ENCODE results near the gene ANGEL1. TPM values are rescaled to one million over a fixed set of nuclear protein-coding genes. Genes with fewer than 3 reads are reported as not detected.

Gene ANGEL1
- total and polyA plus RNA-seq, 10 donors: 7.4 to 76.8 (median 47.2) TPM

DNA sequence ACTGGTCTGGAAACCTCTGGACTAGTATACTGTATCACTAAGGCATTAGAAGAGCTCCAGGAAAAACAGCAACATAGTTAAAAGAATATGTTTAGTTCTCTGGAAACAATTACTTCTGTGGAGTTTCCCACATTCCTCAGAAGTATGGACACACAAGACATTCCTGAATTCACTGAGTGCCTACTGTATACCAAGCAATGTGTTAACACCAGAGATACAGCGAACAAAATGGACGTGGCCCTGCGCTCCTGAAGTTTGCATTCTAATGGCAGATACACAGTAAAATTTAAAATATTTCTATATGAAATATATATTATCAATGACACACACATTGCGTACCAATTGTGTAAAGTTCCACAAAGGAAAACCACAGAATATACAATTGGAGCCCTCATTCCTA lies 1.1 kb downstream of the ANGEL1 start:
- H3K27me3 ChIP-seq (replicated peaks in 1 of 7): no peaks in the 10 kb centered on the region
- H3K4me1 ChIP-seq: peaks cover 15 to 58% (median 40%) of the 10 kb centered on the region in 6 donors
- peak overlapping the region; percentile 79 to 96 (median 91) for H3K27ac ChIP-seq
- intact Hi-C loops (cut with DNase I; ENCODE audit: low total_unique reads): no loop called here
- H3K4me3 ChIP-seq: peak overlapping the region; percentile 81 to 96 (median 84)
- no peak for DNase-seq
- TF ChIP-seq POLR2A (IDR thresholded peaks at IDR 0.05) (no peak), POLR2AphosphoS5 (IDR thresholded peaks at IDR 0.05) (no peak)
- TF ChIP-seq, protein P1, sequence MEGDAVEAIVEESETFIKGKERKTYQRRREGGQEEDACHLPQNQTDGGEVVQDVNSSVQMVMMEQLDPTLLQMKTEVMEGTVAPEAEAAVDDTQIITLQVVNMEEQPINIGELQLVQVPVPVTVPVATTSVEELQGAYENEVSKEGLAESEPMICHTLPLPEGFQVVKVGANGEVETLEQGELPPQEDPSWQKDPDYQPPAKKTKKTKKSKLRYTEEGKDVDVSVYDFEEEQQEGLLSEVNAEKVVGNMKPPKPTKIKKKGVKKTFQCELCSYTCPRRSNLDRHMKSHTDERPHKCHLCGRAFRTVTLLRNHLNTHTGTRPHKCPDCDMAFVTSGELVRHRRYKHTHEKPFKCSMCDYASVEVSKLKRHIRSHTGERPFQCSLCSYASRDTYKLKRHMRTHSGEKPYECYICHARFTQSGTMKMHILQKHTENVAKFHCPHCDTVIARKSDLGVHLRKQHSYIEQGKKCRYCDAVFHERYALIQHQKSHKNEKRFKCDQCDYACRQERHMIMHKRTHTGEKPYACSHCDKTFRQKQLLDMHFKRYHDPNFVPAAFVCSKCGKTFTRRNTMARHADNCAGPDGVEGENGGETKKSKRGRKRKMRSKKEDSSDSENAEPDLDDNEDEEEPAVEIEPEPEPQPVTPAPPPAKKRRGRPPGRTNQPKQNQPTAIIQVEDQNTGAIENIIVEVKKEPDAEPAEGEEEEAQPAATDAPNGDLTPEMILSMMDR (IDR thresholded peaks at IDR 0.05 in 8 of 11, conservative IDR thresholded peaks at IDR 0.05 in 3 of 11): no peak
- no peaks in the 10 kb centered on the region for H3K9me3 ChIP-seq
- 30 to 56% (median 43%) methylated on average over 4 of the region's 4 CpGs for WGBS, 5 donors
- peaks cover 0 to 31% (median 23%) of the 10 kb centered on the region in 6 donors for H3K36me3 ChIP-seq

DNA sequence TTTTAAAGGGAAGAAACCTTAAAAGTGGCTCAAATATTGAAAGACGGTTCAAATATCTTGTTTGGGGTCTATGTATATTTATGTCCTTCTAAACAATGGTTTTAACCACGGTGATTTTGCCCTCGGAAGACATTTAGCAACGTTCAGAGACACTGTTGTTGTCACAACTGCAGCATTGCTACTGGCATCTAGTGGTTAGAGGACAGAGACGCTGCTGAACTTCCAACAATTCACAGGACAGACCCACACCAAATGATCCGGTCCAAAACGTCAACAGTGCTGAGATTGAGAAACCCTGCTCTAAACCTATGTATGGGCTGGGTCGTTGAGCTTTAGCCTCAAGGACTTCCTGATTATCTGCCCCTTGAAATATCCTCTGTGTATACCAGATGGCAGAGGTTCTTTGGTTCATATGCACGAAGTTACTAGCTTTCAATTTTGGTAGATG lies 1.7 kb downstream of the ANGEL1 start:
- TF ChIP-seq POLR2A (IDR thresholded peaks at IDR 0.05) (no peak), POLR2AphosphoS5 (IDR thresholded peaks at IDR 0.05) (peak in 1 of 3 donors; percentile 52)
- TF ChIP-seq, protein P1 (IDR thresholded peaks at IDR 0.05 in 8 of 11, conservative IDR thresholded peaks at IDR 0.05 in 3 of 11): peak in 6 of 11 experiments; percentile 22 to 37 (median 29)
- DNase-seq: no peak
- intact Hi-C loops (cut with DNase I; ENCODE audit: low total_unique reads): no loop called here
- peaks cover 15 to 58% (median 40%) of the 10 kb centered on the region in 6 donors for H3K4me1 ChIP-seq
- peak overlapping the region; percentile 79 to 96 (median 91) for H3K27ac ChIP-seq
- 5 to 9% (median 7%) methylated on average over 9 of the region's 9 CpGs for WGBS, 5 donors
- no peaks in the 10 kb centered on the region for H3K27me3 ChIP-seq (replicated peaks in 1 of 7)
- H3K36me3 ChIP-seq: peaks cover 0 to 37% (median 28%) of the 10 kb centered on the region in 6 donors
- no peaks in the 10 kb centered on the region for H3K9me3 ChIP-seq
- H3K4me3 ChIP-seq: peak overlapping the region; percentile 2 to 96 (median 84)

DNA sequence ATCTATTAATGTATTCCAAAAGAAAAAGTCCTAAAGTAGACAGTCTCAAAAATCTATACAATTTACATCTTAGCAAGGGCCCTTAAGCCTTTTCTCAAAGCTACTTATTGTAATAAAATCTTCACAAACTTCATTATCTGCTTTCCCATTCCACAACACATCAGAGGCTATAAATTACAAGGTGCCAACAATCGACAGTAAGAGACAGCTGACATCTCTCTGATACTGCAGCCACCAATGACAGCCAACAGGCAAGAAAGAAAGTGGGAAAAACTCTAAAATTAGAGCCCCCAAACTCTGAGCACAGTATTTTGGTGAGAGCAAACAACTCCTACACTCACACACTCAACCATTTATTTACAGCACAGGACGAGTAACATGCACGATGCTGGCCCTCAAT lies 2.2 kb downstream of the ANGEL1 start:
- H3K4me3 ChIP-seq: peak overlapping the region; percentile 2 to 96 (median 84)
- intact Hi-C loops (cut with DNase I; ENCODE audit: low total_unique reads): no loop called here
- peaks cover 0 to 42% (median 31%) of the 10 kb centered on the region in 6 donors for H3K36me3 ChIP-seq
- 44 to 62% (median 53%) methylated on average over 3 of the region's 3 CpGs for WGBS, 5 donors
- H3K4me1 ChIP-seq: peaks cover 15 to 58% (median 40%) of the 10 kb centered on the region in 6 donors
- H3K9me3 ChIP-seq: no peaks in the 10 kb centered on the region
- no peaks in the 10 kb centered on the region for H3K27me3 ChIP-seq (replicated peaks in 1 of 7)
- H3K27ac ChIP-seq: peak overlapping the region in 7 of 8 donors; percentile 91 to 96 (median 91)
- TF ChIP-seq, protein P1 (IDR thresholded peaks at IDR 0.05 in 8 of 11, conservative IDR thresholded peaks at IDR 0.05 in 3 of 11): no peak
- no peak for TF ChIP-seq POLR2A (IDR thresholded peaks at IDR 0.05)
- DNase-seq: no peak

DNA sequence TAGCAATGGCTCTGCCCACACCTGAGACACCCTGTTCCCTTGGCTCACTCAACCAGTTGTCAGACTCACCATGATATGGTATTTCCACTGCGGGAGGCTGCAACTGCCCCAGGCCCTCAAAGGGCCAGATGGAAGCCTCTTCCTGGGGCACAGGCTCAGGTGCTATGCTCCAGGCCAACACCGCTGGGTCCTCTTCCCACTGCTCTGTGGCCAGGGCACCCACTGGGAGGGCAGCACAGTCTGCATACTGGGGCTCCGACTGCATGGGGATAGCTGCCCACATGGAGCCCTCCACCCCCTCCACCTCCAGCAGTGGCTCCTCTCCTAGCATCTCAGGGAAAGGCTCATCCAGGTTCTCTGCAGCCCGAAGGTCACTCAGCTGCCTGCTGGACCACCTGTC lies 3.7 kb downstream of the ANGEL1 start:
- DNase-seq: no peak
- no peaks in the 10 kb centered on the region for H3K27me3 ChIP-seq (replicated peaks in 1 of 7)
- no peaks in the 10 kb centered on the region for H3K9me3 ChIP-seq
- no peak overlapping the region for H3K27ac ChIP-seq
- H3K36me3 ChIP-seq: peaks cover 0 to 57% (median 41%) of the 10 kb centered on the region in 6 donors
- intact Hi-C loops (cut with DNase I; ENCODE audit: low total_unique reads): no loop called here
- no peak overlapping the region for H3K4me3 ChIP-seq
- peak in 1 of 3 donors; percentile 33 for TF ChIP-seq POLR2AphosphoS5 (IDR thresholded peaks at IDR 0.05)
- TF ChIP-seq, protein P1 (IDR thresholded peaks at IDR 0.05 in 8 of 11, conservative IDR thresholded peaks at IDR 0.05 in 3 of 11): no peak
- peaks cover 15 to 58% (median 40%) of the 10 kb centered on the region in 6 donors for H3K4me1 ChIP-seq
- 94 to 100% (median 99%) methylated on average over 4 of the region's 4 CpGs for WGBS, 5 donors
